SJSA1 (cell line): ENCODE data around the gene SIRT5. TPM values are rescaled to one million over a fixed set of nuclear protein-coding genes. Genes with fewer than 3 reads are reported as not detected.

Source experiments
- DNase-seq, 2 experiments: peaks; one replicate each; pipeline ENCODE4 v3.0.0-alpha.2; 2015 to 2020; ENCODE audit warnings: low spot score in 2 of 2, low read depth in 1 of 2
- H3K27ac ChIP-seq: fragments of 250-450 bp; sonication (Bioruptor Pico); 2 replicates; pipeline ENCODE4 v1.5.1; 2020; ENCODE audit warnings: mild to moderate bottlenecking, moderate library complexity
- H3K27me3 ChIP-seq: fragments of 250-450 bp; sonication (Bioruptor Pico); replicated peaks from 2 replicates; pipeline ENCODE4 v1.5.1; 2020; ENCODE audit warnings: mild to moderate bottlenecking, moderate library complexity
- H3K36me3 ChIP-seq: fragments of 250-450 bp; sonication (Bioruptor Pico); 2 replicates; pipeline ENCODE4 v1.5.1; 2020; ENCODE audit warnings: mild to moderate bottlenecking
- H3K4me1 ChIP-seq: fragments of 250-450 bp; sonication (Bioruptor Pico); replicated peaks from 2 replicates; pipeline ENCODE4 v1.6.1; 2021; ENCODE audit warnings: mild to moderate bottlenecking
- H3K4me3 ChIP-seq: fragments of 250-450 bp; sonication (Bioruptor Pico); 2 replicates; pipeline ENCODE4 v1.5.1; 2020; ENCODE audit warnings: mild to moderate bottlenecking
- H3K9me3 ChIP-seq: fragments of 250-450 bp; sonication (Bioruptor Pico); replicated peaks from 2 replicates; pipeline ENCODE4 v1.5.1; 2020; ENCODE audit warnings: mild to moderate bottlenecking
- total RNA-seq: library from RNA; depleted of rRNA; stranded (reverse); fragments of >200 nt; shearing (Covaris generic); gene quantifications from 2 replicates; pipeline ENCODE4 v1.2.3, GENCODE V29; 2014

The SIRT5 gene
- total RNA-seq, 1 experiment from 2014 or later = 5.1 TPM

GRCh38 chr6:13614126-13614925 lies 39.9 kb downstream of the SIRT5 start:
- peak in 1 of 2 experiments; percentile 59 for DNase-seq
- peaks cover 17% of the 10 kb centered on the region for H3K4me1 ChIP-seq
- H3K9me3 ChIP-seq = no peaks in the 10 kb centered on the region
- H3K27me3 ChIP-seq = no peaks in the 10 kb centered on the region
- peak overlapping the region; percentile 74 for H3K27ac ChIP-seq
- H3K4me3 ChIP-seq = peak overlapping the region; percentile 82
- peaks cover 32% of the 10 kb centered on the region for H3K36me3 ChIP-seq

GRCh38 chr6:13614926-13615791 lies 40.8 kb downstream of the SIRT5 start, which contains the start of gene NOL7:
NOL7 (plus strand) TSS chr6:13615335; CDS start chr6:13615359, 24 bp downstream.
- Histone ChIP-seq H3K27ac (peak within 1 kb of the TSS; percentile 74), H3K4me3 (peak within 1 kb of the TSS; percentile 82), H3K27me3 (no peaks in the 10 kb centered on the region), H3K4me1 (peaks cover 17% of the 10 kb centered on the region), H3K36me3 (peaks cover 40% of the 10 kb centered on the region), H3K9me3 (no peaks in the 10 kb centered on the region)
- peak; percentile 97 to 98 for DNase-seq

GRCh38 chr6:13615792-13616120 lies 41.4 kb downstream of the SIRT5 start:
- peak overlapping the region; percentile 82 for H3K4me3 ChIP-seq
- peak in 1 of 2 experiments; percentile 53 for DNase-seq
- no peaks in the 10 kb centered on the region for H3K9me3 ChIP-seq
- H3K27me3 ChIP-seq = no peaks in the 10 kb centered on the region
- peaks cover 46% of the 10 kb centered on the region for H3K36me3 ChIP-seq
- H3K4me1 ChIP-seq = peaks cover 17% of the 10 kb centered on the region
- peak overlapping the region; percentile 27; the same call in 1 of the 2 replicates for H3K27ac ChIP-seq

GRCh38 chr6:13617066-13617465 lies 42.7 kb downstream of the SIRT5 start:
- Histone ChIP-seq H3K9me3 (no peaks in the 10 kb centered on the region), H3K36me3 (peaks cover 59% of the 10 kb centered on the region), H3K4me1 (peaks cover 17% of the 10 kb centered on the region), H3K27ac (no peak overlapping the region), H3K27me3 (no peaks in the 10 kb centered on the region), H3K4me3 (no peak overlapping the region)
- DNase-seq = no peak

GRCh38 chr6:13624871-13625288 lies 50.5 kb downstream of the SIRT5 start:
- Histone ChIP-seq H3K27ac (no peak overlapping the region), H3K9me3 (no peaks in the 10 kb centered on the region), H3K4me1 (0 out of 2 replicates have a peak, but pooled peaks cover 3% of the 10 kb centered on the region), H3K36me3 (peaks cover 83% of the 10 kb centered on the region), H3K27me3 (no peaks in the 10 kb centered on the region), H3K4me3 (no peak overlapping the region)
- no peak for DNase-seq

- H3K4me1 ChIP-seq = 0 out of 2 replicates have a peak, but pooled peaks cover 3% of the 10 kb centered on the region
- no peak overlapping the region for H3K4me3 ChIP-seq
- H3K36me3 ChIP-seq = peaks cover 63% of the 10 kb centered on the region
- DNase-seq = no peak
- no peaks in the 10 kb centered on the region for H3K9me3 ChIP-seq
- H3K27ac ChIP-seq = no peak overlapping the region
- no peaks in the 10 kb centered on the region for H3K27me3 ChIP-seq
Observed at GRCh38 chr6:13629459-13630116, 55.2 kb downstream of the SIRT5 start.

GRCh38 chr6:13630499-13630898 lies 56.1 kb downstream of the SIRT5 start:
- no peaks in the 10 kb centered on the region for H3K27me3 ChIP-seq
- no peak overlapping the region for H3K4me3 ChIP-seq
- DNase-seq = no peak
- H3K9me3 ChIP-seq = no peaks in the 10 kb centered on the region
- peaks cover 57% of the 10 kb centered on the region for H3K36me3 ChIP-seq
- no peaks in the 10 kb centered on the region for H3K4me1 ChIP-seq
- no peak overlapping the region for H3K27ac ChIP-seq

DNA sequence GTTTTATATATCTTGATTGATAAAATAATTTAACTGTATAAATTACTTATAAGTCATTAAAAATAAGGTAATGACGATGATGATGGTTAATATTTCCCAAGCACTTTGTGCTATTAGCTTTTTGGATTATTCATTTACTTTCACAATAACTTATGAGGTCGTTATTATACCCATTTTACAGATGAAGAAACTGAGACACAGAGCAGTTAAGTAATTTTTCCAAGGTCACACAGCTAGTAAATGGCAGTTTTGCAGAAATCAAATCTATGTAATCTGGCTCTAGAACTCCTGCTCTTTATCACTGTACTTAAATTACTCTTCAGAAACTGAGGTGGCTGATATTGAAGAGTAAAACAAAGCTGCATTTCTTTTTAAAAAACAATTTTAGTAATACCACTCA lies 58.9 kb downstream of the SIRT5 start:
- H3K9me3 ChIP-seq = no peaks in the 10 kb centered on the region
- no peaks in the 10 kb centered on the region for H3K27me3 ChIP-seq
- peaks cover 52% of the 10 kb centered on the region for H3K36me3 ChIP-seq
- no peak for DNase-seq
- no peak overlapping the region for H3K4me3 ChIP-seq
- H3K27ac ChIP-seq = no peak overlapping the region
- no peaks in the 10 kb centered on the region for H3K4me1 ChIP-seq

- Histone ChIP-seq H3K36me3 (peaks cover 70% of the 10 kb centered on the region), H3K27ac (no peak overlapping the region), H3K27me3 (no peaks in the 10 kb centered on the region), H3K4me1 (no peaks in the 10 kb centered on the region), H3K9me3 (no peaks in the 10 kb centered on the region), H3K4me3 (no peak overlapping the region)
- no peak for DNase-seq
Observed at GRCh38 chr6:13635948-13636658, 61.7 kb downstream of the SIRT5 start.

GRCh38 chr6:13638014-13638413 lies 63.6 kb downstream of the SIRT5 start:
- Histone ChIP-seq H3K9me3 (no peaks in the 10 kb centered on the region), H3K27ac (no peak overlapping the region), H3K36me3 (peaks cover 63% of the 10 kb centered on the region), H3K4me3 (no peak overlapping the region), H3K27me3 (no peaks in the 10 kb centered on the region), H3K4me1 (no peaks in the 10 kb centered on the region)
- no peak for DNase-seq

DNA sequence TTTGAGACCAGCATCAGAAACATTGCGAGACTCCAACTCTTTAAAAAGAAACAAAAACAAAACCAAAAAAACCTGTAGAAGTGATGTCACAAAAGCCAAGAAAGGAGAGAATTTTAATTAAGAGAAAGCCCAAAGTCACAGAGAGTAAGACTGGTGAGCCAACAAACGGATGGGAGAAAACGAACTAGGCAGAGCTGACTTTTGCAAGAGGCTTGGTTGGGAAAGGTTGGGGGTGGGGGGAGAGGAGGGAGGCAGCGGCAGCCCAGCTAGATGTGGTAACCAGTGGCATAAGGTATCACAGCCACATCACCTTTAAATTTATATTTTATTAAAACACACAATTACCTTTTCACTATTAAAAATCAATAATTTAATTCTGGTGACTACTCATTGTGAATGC lies 64.2 kb downstream of the SIRT5 start:
- DNase-seq = no peak
- Histone ChIP-seq H3K4me3 (no peak overlapping the region), H3K36me3 (peaks cover 63% of the 10 kb centered on the region), H3K4me1 (no peaks in the 10 kb centered on the region), H3K27me3 (no peaks in the 10 kb centered on the region), H3K27ac (no peak overlapping the region), H3K9me3 (no peaks in the 10 kb centered on the region)

DNA sequence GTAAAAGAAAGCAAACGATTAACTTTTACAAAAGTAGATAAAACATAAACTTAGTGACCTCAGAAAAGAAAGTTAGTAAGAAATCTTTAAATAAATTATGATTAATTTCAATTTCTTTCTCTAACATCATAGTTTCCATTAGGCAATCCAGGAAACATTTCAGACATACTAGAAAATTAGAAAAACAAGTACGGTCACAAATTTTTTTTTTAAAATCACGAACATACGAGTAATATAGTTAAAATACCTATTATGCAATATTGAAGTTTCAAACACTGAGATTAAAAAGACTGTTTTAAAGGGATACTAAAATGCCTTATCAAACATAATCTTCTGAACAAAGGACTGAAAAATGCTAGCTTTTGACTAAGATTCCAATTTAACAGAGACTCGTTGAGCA lies 66.9 kb downstream of the SIRT5 start:
- Histone ChIP-seq H3K36me3 (peaks cover 54% of the 10 kb centered on the region), H3K4me1 (no peaks in the 10 kb centered on the region), H3K27ac (no peak overlapping the region), H3K27me3 (no peaks in the 10 kb centered on the region), H3K4me3 (no peak overlapping the region), H3K9me3 (no peaks in the 10 kb centered on the region)
- DNase-seq = no peak

DNA sequence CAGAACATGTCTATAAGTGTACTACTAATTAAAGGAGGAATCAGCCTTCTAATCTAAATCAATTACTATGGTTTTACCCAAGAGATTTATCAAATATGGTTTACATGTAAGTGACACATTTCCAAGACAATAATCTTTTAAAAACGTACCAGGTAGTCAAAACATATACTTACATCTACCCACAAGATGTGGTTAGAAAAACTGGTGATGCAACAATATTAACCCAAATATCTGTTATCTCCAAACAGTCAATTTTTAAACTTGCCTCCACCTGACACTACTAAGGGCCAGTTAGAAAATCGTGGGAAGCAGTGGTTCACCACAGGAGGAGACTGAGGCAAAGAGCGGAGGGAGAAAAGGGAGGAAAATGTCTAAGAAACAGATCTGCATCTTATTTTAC lies 68.7 kb downstream of the SIRT5 start:
- DNase-seq = no peak
- H3K9me3 ChIP-seq = no peaks in the 10 kb centered on the region
- H3K27ac ChIP-seq = no peak overlapping the region
- no peaks in the 10 kb centered on the region for H3K4me1 ChIP-seq
- no peaks in the 10 kb centered on the region for H3K27me3 ChIP-seq
- H3K36me3 ChIP-seq = peaks cover 40% of the 10 kb centered on the region
- H3K4me3 ChIP-seq = no peak overlapping the region
